NT2/D1 (cell line): ENCODE measurements around the gene ZSCAN9.

Experiments
- DNase-seq: peaks from one replicate; pipeline ENCODE4 v3.0.0-alpha.2; 2011; ENCODE audit warnings: low read depth, low spot score
- H3K27me3 ChIP-seq: 2 replicates; pipeline ENCODE4 v1.6.0; 2011; ENCODE audit warnings: mild to moderate bottlenecking; ENCODE audit not compliant: insufficient read length, insufficient read depth
- H3K36me3 ChIP-seq: 2 replicates; pipeline ENCODE4 v1.6.1; 2011; ENCODE audit warnings: mild to moderate bottlenecking, low read length, mixed read lengths; ENCODE audit not compliant: insufficient read depth, insufficient read length
- H3K4me1 ChIP-seq: 2 replicates; pipeline ENCODE4 v1.5.1; 2011; ENCODE audit not compliant: insufficient read depth, insufficient read length
- H3K4me3 ChIP-seq: 2 replicates; pipeline ENCODE4 v1.5.1; 2011; ENCODE audit warnings: low read depth; ENCODE audit not compliant: insufficient read length
- H3K9ac ChIP-seq: 2 replicates; pipeline ENCODE4 v1.6.0; 2011; ENCODE audit warnings: low read depth; ENCODE audit not compliant: insufficient read length
- H3K9me3 ChIP-seq: 2 replicates; pipeline ENCODE4 v1.5.1; 2011; ENCODE audit warnings: mild to moderate bottlenecking, low read length; ENCODE audit not compliant: insufficient read depth
- SUZ12 ChIP-seq: IDR thresholded peaks from 2 replicates; pipeline ENCODE4 v1.6.1; 2011; ENCODE audit not compliant: insufficient read length, insufficient read depth; ENCODE audit errors: extremely low read depth
- YY1 ChIP-seq: IDR thresholded peaks from 2 replicates; pipeline ENCODE4 v1.6.1; 2011; ENCODE audit not compliant: insufficient read length, insufficient read depth
- ZNF274 ChIP-seq: IDR thresholded peaks from 2 replicates; pipeline ENCODE4 v1.6.1; 2011; ENCODE audit warnings: mild to moderate bottlenecking, low read depth, low read length

Gene ZSCAN9

GRCh38 chr6:28277746-28278145 lies 52.7 kb downstream of the ZSCAN9 start:
- H3K27me3 ChIP-seq = peaks cover 4% of the 10 kb centered on the region
- peaks cover 35% of the 10 kb centered on the region for H3K36me3 ChIP-seq
- DNase-seq = no peak
- no peak for TF ChIP-seq ZNF274
- TF ChIP-seq YY1 = no peak
- TF ChIP-seq SUZ12 = no peak
- no peaks in the 10 kb centered on the region for H3K9me3 ChIP-seq
- H3K9ac ChIP-seq = no peak overlapping the region
- H3K4me1 ChIP-seq = no peaks in the 10 kb centered on the region
- no peak overlapping the region for H3K4me3 ChIP-seq

- H3K36me3 ChIP-seq = peaks cover 33% of the 10 kb centered on the region
- no peak overlapping the region for H3K9ac ChIP-seq
- DNase-seq = no peak
- H3K27me3 ChIP-seq = peaks cover 4% of the 10 kb centered on the region
- no peaks in the 10 kb centered on the region for H3K9me3 ChIP-seq
- peak overlapping the region; percentile 21 for H3K4me3 ChIP-seq
- no peak for TF ChIP-seq SUZ12
- no peak for TF ChIP-seq YY1
- TF ChIP-seq ZNF274 = no peak
- no peaks in the 10 kb centered on the region for H3K4me1 ChIP-seq
Observed at GRCh38 chr6:28280595-28281287, 55.7 kb downstream of the ZSCAN9 start.

- Histone ChIP-seq H3K9me3 (no peaks in the 10 kb centered on the region), H3K9ac (peak within 1 kb of the TSS; percentile 83), H3K27me3 (peaks cover 4% of the 10 kb centered on the region), H3K4me1 (no peaks in the 10 kb centered on the region), H3K4me3 (peak within 1 kb of the TSS; percentile 76), H3K36me3 (peaks cover 35% of the 10 kb centered on the region)
- DNase-seq = peak; percentile 66
- TF ChIP-seq YY1 = no peak
Observed at GRCh38 chr6:28281288-28282064, 56.4 kb downstream of the ZSCAN9 start, which contains the start of gene PGBD1. PGBD1 (plus strand) TSS chr6:28281572; CDS start chr6:28283814, 2,242 bp downstream.

- Histone ChIP-seq H3K9me3 (no peaks in the 10 kb centered on the region), H3K36me3 (peaks cover 40% of the 10 kb centered on the region), H3K4me1 (no peaks in the 10 kb centered on the region), H3K9ac (no peak overlapping the region), H3K27me3 (peaks cover 4% of the 10 kb centered on the region), H3K4me3 (no peak overlapping the region)
- no peak for TF ChIP-seq ZNF274
- TF ChIP-seq YY1 = no peak
- no peak for TF ChIP-seq SUZ12
- DNase-seq = no peak
Observed at GRCh38 chr6:28282926-28283325, 57.9 kb downstream of the ZSCAN9 start.
